A375 (cell line): ENCODE data around the gene PRL. TPM values are rescaled to one million over a fixed set of nuclear protein-coding genes. Genes with fewer than 3 reads are reported as not detected.

Experiments
- total RNA-seq: library from RNA; depleted of rRNA; stranded (reverse); fragments of >200 nt; shearing (Covaris generic); gene quantifications from 2 replicates; pipeline ENCODE4 v1.2.3, GENCODE V29; 2014; rRNA removed

The PRL gene
- total RNA-seq = not detected in 2 replicates

GRCh38 chr6:22296936-22297335 is at the start of gene PRL:
PRL (minus strand) TSS chr6:22297036; CDS start chr6:22296982, 54 bp downstream.

